ENCODE measurements around the gene AIG1. TPM values are rescaled to one million over a fixed set of nuclear protein-coding genes. Genes with fewer than 3 reads are reported as not detected.
A peak's percentile ranks its signal among the peaks of the same experiment; 100 is the strongest.

The AIG1 gene
- total RNA-seq, 3 donors from 2014 or later: 18.5 to 21.5 (median 21.0) TPM

DNA sequence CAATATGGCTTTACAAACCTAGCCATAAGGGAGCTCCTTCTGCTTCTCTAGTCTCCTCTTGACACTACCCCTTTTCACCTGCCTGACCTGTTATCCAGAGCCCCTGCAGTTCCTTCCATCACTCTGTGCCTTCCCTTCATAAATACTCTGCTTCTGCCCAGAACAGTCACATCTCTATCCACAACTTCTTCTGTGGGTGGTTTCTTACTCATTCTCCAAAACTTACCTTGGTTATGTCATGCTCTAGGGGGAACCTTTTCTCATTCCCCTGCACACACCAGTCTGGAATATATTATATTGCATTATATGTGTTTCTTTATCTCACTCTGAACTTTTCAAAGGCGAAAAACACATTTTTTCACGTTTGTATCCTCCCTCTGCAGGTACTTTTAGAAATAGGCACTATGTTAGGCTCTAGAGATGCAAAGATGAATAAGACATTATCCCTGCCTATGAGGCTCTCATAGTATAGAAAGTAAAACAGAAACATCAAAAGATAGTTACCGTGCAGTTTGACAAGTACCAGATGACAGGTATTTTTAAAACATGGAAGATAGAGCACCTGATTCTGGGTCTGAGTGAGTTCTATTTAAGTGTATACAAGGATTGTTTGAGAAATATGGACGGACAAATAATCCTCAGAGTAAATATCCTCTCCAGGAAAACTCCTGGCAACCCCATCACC is 51.5 kb downstream of the AIG1 start:
- TF ChIP-seq, protein P1, sequence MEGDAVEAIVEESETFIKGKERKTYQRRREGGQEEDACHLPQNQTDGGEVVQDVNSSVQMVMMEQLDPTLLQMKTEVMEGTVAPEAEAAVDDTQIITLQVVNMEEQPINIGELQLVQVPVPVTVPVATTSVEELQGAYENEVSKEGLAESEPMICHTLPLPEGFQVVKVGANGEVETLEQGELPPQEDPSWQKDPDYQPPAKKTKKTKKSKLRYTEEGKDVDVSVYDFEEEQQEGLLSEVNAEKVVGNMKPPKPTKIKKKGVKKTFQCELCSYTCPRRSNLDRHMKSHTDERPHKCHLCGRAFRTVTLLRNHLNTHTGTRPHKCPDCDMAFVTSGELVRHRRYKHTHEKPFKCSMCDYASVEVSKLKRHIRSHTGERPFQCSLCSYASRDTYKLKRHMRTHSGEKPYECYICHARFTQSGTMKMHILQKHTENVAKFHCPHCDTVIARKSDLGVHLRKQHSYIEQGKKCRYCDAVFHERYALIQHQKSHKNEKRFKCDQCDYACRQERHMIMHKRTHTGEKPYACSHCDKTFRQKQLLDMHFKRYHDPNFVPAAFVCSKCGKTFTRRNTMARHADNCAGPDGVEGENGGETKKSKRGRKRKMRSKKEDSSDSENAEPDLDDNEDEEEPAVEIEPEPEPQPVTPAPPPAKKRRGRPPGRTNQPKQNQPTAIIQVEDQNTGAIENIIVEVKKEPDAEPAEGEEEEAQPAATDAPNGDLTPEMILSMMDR (IDR thresholded peaks at IDR 0.05): no peak
- no peak overlapping the region for H3K4me3 ChIP-seq
- no peaks in the 10 kb centered on the region for H3K9me3 ChIP-seq
- peaks cover 3% of the 10 kb centered on the region for H3K4me1 ChIP-seq (ENCODE audit: low read depth)
- no peak for ATAC-seq
- H3K36me3 ChIP-seq (ENCODE audit: low read depth): no peaks in the 10 kb centered on the region
- no peak for DNase-seq
- intact Hi-C loops (cut with DNase I, micrococcal nuclease): no loop called here

DNA sequence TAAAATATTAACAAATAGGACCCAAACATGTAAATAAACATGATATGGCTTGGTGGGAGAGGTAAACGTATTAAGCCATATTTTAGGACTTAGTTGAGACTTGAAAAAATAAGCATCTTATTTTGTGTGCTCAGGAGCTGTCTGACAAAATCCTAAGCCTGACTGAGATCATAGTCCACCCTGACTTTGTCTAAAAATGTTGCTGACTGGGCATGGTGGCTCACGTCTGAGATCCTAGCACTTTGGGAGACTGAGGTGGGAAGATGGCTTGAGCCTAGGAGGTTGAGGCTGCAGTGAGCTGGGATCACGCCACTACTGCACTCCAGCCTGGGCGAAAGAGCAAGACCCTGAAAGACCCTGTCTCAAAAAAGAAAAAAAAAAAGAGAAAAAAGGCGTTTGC is 52.1 kb downstream of the AIG1 start:
- DNase-seq (no peak), ATAC-seq (no peak)
- no peaks in the 10 kb centered on the region for H3K36me3 ChIP-seq (ENCODE audit: low read depth)

DNA sequence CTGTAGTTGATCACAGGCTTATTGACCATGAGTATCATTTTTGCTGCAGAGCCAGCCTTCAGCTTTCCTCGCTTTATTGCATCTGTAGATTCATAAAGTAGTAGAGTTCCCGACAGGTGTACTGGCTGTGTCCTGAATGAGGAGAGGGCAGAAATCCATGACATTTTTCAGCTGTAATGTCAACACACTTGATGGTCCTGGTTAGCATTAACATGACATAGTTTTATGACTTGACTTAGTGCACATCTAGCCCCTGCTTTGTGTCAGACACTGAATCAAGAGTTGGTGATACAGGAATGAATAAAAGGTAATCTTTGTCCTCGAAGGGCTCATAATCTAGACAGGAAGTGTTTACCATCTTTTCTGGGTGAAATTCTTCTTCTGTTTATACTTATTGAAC is 55.0 kb downstream of the AIG1 start:
- Histone ChIP-seq H3K4me1 (ENCODE audit: low read depth) (peaks cover 3% of the 10 kb centered on the region), H3K4me3 (no peak overlapping the region), H3K36me3 (ENCODE audit: low read depth) (no peaks in the 10 kb centered on the region), H3K9me3 (peaks cover 3% of the 10 kb centered on the region)
- DNase-seq (no peak), ATAC-seq (peak; percentile 56)
- TF ChIP-seq, protein P1 (IDR thresholded peaks at IDR 0.05): no peak
- intact Hi-C loops (cut with DNase I, micrococcal nuclease): no loop called here

More for the DNA sequence above, 52.1 kb downstream of the AIG1 start:
- Histone ChIP-seq H3K9me3 (no peaks in the 10 kb centered on the region), H3K4me1 (ENCODE audit: low read depth) (peaks cover 3% of the 10 kb centered on the region), H3K4me3 (no peak overlapping the region)
- intact Hi-C loops (cut with DNase I, micrococcal nuclease): no loop called here
- TF ChIP-seq, protein P1 (IDR thresholded peaks at IDR 0.05): no peak

DNA sequence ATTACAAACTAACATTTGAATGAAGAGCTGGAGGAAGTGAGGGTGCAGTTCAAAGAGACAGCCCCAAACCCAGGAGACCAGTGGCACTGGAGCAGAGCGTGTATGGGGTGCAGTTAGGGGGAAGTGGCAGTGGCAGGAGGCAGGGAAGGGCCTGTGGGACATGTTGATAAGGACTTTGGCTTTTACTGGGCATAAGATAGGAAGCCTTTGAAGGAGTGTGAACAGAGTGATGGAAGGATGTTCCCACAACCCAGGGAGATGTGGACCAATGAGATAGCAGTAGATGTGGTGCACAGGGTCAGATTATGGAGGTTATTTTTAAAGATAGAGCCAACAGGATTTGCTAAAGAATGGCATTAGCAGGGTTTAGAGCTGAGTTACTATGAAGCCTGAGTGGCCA is 56.4 kb downstream of the AIG1 start:
- Histone ChIP-seq H3K4me3 (no peak overlapping the region), H3K9me3 (peaks cover 5% of the 10 kb centered on the region), H3K36me3 (ENCODE audit: low read depth) (no peaks in the 10 kb centered on the region), H3K4me1 (ENCODE audit: low read depth) (peaks cover 3% of the 10 kb centered on the region)
- intact Hi-C loops (cut with DNase I, micrococcal nuclease): no loop called here
- TF ChIP-seq, protein P1 (IDR thresholded peaks at IDR 0.05): no peak
- ATAC-seq (no peak), DNase-seq (no peak)

DNA sequence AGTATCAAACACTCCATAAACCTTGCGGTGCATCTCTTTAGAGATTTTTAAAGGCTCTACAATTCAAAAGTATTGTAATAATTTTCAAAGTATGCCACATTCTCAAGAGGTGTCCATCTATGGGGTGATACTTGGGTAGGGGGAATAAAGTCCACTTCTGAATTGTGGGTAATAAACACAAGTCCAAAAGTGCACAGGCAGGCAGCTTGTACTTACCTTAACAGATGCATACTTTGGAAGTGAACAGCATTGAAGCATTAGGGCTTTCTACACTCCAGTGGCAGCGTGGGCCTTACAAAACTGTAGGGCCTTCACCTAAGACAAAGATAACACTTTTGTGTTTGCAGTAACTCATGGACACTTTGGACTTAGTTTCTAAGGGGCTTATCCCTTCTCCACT is 58.6 kb downstream of the AIG1 start:
- no peak for DNase-seq
- Histone ChIP-seq H3K4me1 (ENCODE audit: low read depth) (peaks cover 3% of the 10 kb centered on the region), H3K36me3 (ENCODE audit: low read depth) (no peaks in the 10 kb centered on the region), H3K4me3 (no peak overlapping the region), H3K9me3 (peaks cover 5% of the 10 kb centered on the region)
- intact Hi-C loops (cut with DNase I, micrococcal nuclease): no loop called here
- peak; percentile 43 for ATAC-seq
- TF ChIP-seq, protein P1 (IDR thresholded peaks at IDR 0.05): no peak
